Measurements from ENCODE around the gene TMED7. TPM values are rescaled to one million over a fixed set of nuclear protein-coding genes. Genes with fewer than 3 reads are reported as not detected.

Gene TMED7
- total RNA-seq, 2 experiments from 2014 or later: 39.9 to 44.6 TPM

- Mint-ChIP-seq H3K27ac (no peak overlapping the region), H3K4me1 (ENCODE audit: low read depth) (peaks cover 25% of the 10 kb centered on the region), H3K36me3 (ENCODE audit: low read depth) (peaks cover 11% of the 10 kb centered on the region), H3K27me3 (no peaks in the 10 kb centered on the region), H3K4me3 (no peak overlapping the region), H3K9me3 (no peaks in the 10 kb centered on the region)
- DNase-seq (no peak), ATAC-seq (no peak)
- intact Hi-C loops (cut with micrococcal nuclease): loop anchor here (5.0 kb wide), 1 partner anchor 78 kb away; no protein-coding TSS in a partner anchor
- no peak for TF ChIP-seq CTCF (IDR thresholded peaks at IDR 0.05)
- ChIA-PET POLR2A (interaction anchor here (0.6 to 1.4 kb wide), 8 partner anchors 9 to 451 kb away, joined by 3 to 5 read pairs (median 4); partner anchors contain the start of genes AP3S1, ATG12, FEM1C and TICAM2), CTCF (interaction anchor here (0.9 to 3.8 kb wide), 9 partner anchors 10 to 443 kb away, joined by 3 to 24 read pairs (median 4); no protein-coding TSS in a partner anchor)
These were observed 842 bp downstream of the TMED7 start for GRCh38 chr5:115624994-115625393.

GRCh38 chr5:115623658-115624057 lies 2.2 kb downstream of the TMED7 start:
- H3K4me1 Mint-ChIP-seq (ENCODE audit: low read depth): peaks cover 25% of the 10 kb centered on the region
- no peak overlapping the region for H3K27ac Mint-ChIP-seq
- POLR2A ChIA-PET: interaction anchor here (1.4 to 2.0 kb wide), 3 partner anchors 10 to 216 kb away, joined by 4 to 7 read pairs (median 5); partner anchors contain the start of gene TICAM2
- DNase-seq: no peak
- H3K4me3 Mint-ChIP-seq: no peak overlapping the region
- no peak for TF ChIP-seq CTCF (IDR thresholded peaks at IDR 0.05)
- H3K27me3 Mint-ChIP-seq: no peaks in the 10 kb centered on the region
- intact Hi-C loops (cut with micrococcal nuclease): loop anchor here (5.0 kb wide), 1 partner anchor 76 kb away; no protein-coding TSS in a partner anchor
- H3K9me3 Mint-ChIP-seq: no peaks in the 10 kb centered on the region
- no peak for ATAC-seq
- CTCF ChIA-PET: interaction anchor here (0.6 to 3.8 kb wide), 7 partner anchors 9 to 219 kb away, joined by 3 to 24 read pairs (median 3); no protein-coding TSS in a partner anchor
- peaks cover 20% of the 10 kb centered on the region for H3K36me3 Mint-ChIP-seq (ENCODE audit: low read depth)

- DNase-seq (no peak), ATAC-seq (no peak)
- Mint-ChIP-seq H3K4me3 (no peak overlapping the region), H3K9me3 (no peaks in the 10 kb centered on the region), H3K4me1 (ENCODE audit: low read depth) (peaks cover 27% of the 10 kb centered on the region), H3K27me3 (no peaks in the 10 kb centered on the region), H3K36me3 (ENCODE audit: low read depth) (peaks cover 29% of the 10 kb centered on the region), H3K27ac (peak overlapping the region; percentile 69)
- intact Hi-C loops (cut with micrococcal nuclease): loop anchor here (5.0 kb wide), 1 partner anchor 74 kb away; no protein-coding TSS in a partner anchor
- TF ChIP-seq CTCF (IDR thresholded peaks at IDR 0.05): no peak
- POLR2A ChIA-PET: no interaction called here
- CTCF ChIA-PET: no interaction called here
These were observed 4.4 kb downstream of the TMED7 start for GRCh38 chr5:115621365-115621900.

GRCh38 chr5:115616892-115617291 lies 8.9 kb downstream of the TMED7 start:
- Mint-ChIP-seq H3K27me3 (no peaks in the 10 kb centered on the region), H3K27ac (no peak overlapping the region), H3K36me3 (ENCODE audit: low read depth) (peaks cover 34% of the 10 kb centered on the region), H3K9me3 (no peaks in the 10 kb centered on the region), H3K4me3 (no peak overlapping the region), H3K4me1 (ENCODE audit: low read depth) (peaks cover 21% of the 10 kb centered on the region)
- no peak for TF ChIP-seq CTCF (IDR thresholded peaks at IDR 0.05)
- CTCF ChIA-PET: interaction anchor here (4.0 kb wide), 1 partner anchor 8 kb away, joined by 24 read pairs; the partner anchor contains the start of gene TMED7
- no peak for DNase-seq
- POLR2A ChIA-PET: interaction anchor here (1.1 kb wide), 1 partner anchor 8 kb away, joined by 5 read pairs; no protein-coding TSS in a partner anchor
- intact Hi-C loops (cut with micrococcal nuclease): no loop called here
- no peak for ATAC-seq

GRCh38 chr5:115616472-115616871 lies 9.4 kb downstream of the TMED7 start:
- intact Hi-C loops (cut with micrococcal nuclease): no loop called here
- POLR2A ChIA-PET: interaction anchor here (1.1 kb wide), 1 partner anchor 9 kb away, joined by 5 read pairs; no protein-coding TSS in a partner anchor
- no peak for TF ChIP-seq CTCF (IDR thresholded peaks at IDR 0.05)
- no peak for ATAC-seq
- Mint-ChIP-seq H3K27ac (peak overlapping the region; percentile 7), H3K4me1 (ENCODE audit: low read depth) (peaks cover 19% of the 10 kb centered on the region), H3K27me3 (no peaks in the 10 kb centered on the region), H3K9me3 (no peaks in the 10 kb centered on the region), H3K36me3 (ENCODE audit: low read depth) (peaks cover 32% of the 10 kb centered on the region), H3K4me3 (no peak overlapping the region)
- CTCF ChIA-PET: interaction anchor here (1.3 to 4.0 kb wide), 3 partner anchors 8 to 14 kb away, joined by 4 to 24 read pairs (median 7); partner anchors contain the start of genes TICAM2 and TMED7
- no peak for DNase-seq

Measured in activated CD8-positive, alpha-beta T cell treated with anti-CD3 and anti-CD28 coated beads for 36 hours (primary cell).